ENCODE data around the gene CHD1.
A peak's percentile ranks its signal among the peaks of the same experiment; 100 is the strongest.

Gene CHD1

GRCh38 chr5:98936948-98937715, 8.3 kb upstream of the CHD1 start:
- DNase-seq (ENCODE audit: low read depth) = no peak

- DNase-seq (ENCODE audit: low read depth) = no peak
Observed at GRCh38 chr5:98935206-98935605, 6.4 kb upstream of the CHD1 start.

- DNase-seq (ENCODE audit: low read depth) = no peak
Observed at GRCh38 chr5:98934546-98934945, 5.7 kb upstream of the CHD1 start.

- no peak for DNase-seq (ENCODE audit: low read depth)
Observed at GRCh38 chr5:98933445-98934072, 4.8 kb upstream of the CHD1 start.

GRCh38 chr5:98930972-98931762, 2.4 kb upstream of the CHD1 start:
- DNase-seq (ENCODE audit: low read depth) = no peak

GRCh38 chr5:98929710-98930298, 997 bp upstream of the CHD1 start:
- DNase-seq (ENCODE audit: low read depth) = no peak

GRCh38 chr5:98927989-98928872, 576 bp downstream of the CHD1 start:
- peak; percentile 31 for DNase-seq (ENCODE audit: low read depth)

GRCh38 chr5:98927242-98927988, 1.4 kb downstream of the CHD1 start:
- no peak for DNase-seq (ENCODE audit: low read depth)

GRCh38 chr5:98923966-98924365, 4.8 kb downstream of the CHD1 start:
- DNase-seq (ENCODE audit: low read depth) = no peak

GRCh38 chr5:98921947-98922505, 6.8 kb downstream of the CHD1 start:
- no peak for DNase-seq (ENCODE audit: low read depth)

GRCh38 chr5:98917433-98917832, 11.4 kb downstream of the CHD1 start:
- no peak for DNase-seq (ENCODE audit: low read depth)

- no peak for DNase-seq (ENCODE audit: low read depth)
Observed at GRCh38 chr5:98916540-98916939, 12.3 kb downstream of the CHD1 start.

- no peak for DNase-seq (ENCODE audit: low read depth)
Observed at GRCh38 chr5:98913911-98914310, 14.9 kb downstream of the CHD1 start.

GRCh38 chr5:98911280-98912040, 17.3 kb downstream of the CHD1 start:
- DNase-seq (ENCODE audit: low read depth) = no peak

GRCh38 chr5:98909363-98909762, 19.4 kb downstream of the CHD1 start:
- no peak for DNase-seq (ENCODE audit: low read depth)

- no peak for DNase-seq (ENCODE audit: low read depth)
Observed at GRCh38 chr5:98907951-98908350, 20.9 kb downstream of the CHD1 start.

GRCh38 chr5:98906756-98907355, 22.0 kb downstream of the CHD1 start:
- DNase-seq (ENCODE audit: low read depth) = no peak

- DNase-seq (ENCODE audit: low read depth) = no peak
Observed at GRCh38 chr5:98905857-98906688, 22.7 kb downstream of the CHD1 start.

All from fibroblast of the conjunctiva (primary cell).